Cardiac muscle cell (in vitro differentiated cells and primary cell): ENCODE measurements around the gene RSAD2. TPM values are rescaled to one million over a fixed set of nuclear protein-coding genes. Genes with fewer than 3 reads are reported as not detected.

ENCODE experiments used
- DNase-seq, 2 donors: peaks; one replicate each; pipeline versions ENCODE4 v3.0.0 to v3.0.0-alpha.2; 2010 to 2017; ENCODE audit warnings: low read depth in 1 of 2, low spot score in 1 of 2
- H3K27ac ChIP-seq: fragments of 200-600 bp; sonication (generic); 2 replicates; pipeline ENCODE4 v1.5.1; 2016
- H3K27me3 ChIP-seq: fragments of 200-600 bp; sonication (generic); 2 replicates; pipeline ENCODE4 v1.6.0; 2016; ENCODE audit warnings: control low read depth
- H3K36me3 ChIP-seq: fragments of 200-600 bp; sonication (generic); 2 replicates; pipeline ENCODE4 v1.5.1; 2016; ENCODE audit warnings: control low read depth
- H3K4me1 ChIP-seq: fragments of 200-600 bp; sonication (generic); 2 replicates; pipeline ENCODE4 v1.8.1; 2017; ENCODE audit warnings: low read depth, mild to moderate bottlenecking, mixed run types
- H3K4me3 ChIP-seq: fragments of 200-600 bp; sonication (generic); 2 replicates; pipeline ENCODE4 v1.5.1; 2016; ENCODE audit warnings: mild to moderate bottlenecking
- H3K9me3 ChIP-seq: fragments of 200-600 bp; sonication (generic); 2 replicates; pipeline ENCODE4 v1.5.1; 2017; ENCODE audit warnings: low read depth, mild to moderate bottlenecking, control low read depth
- polyA plus RNA-seq: library from polyadenylated mRNA; unstranded; fragments of >200 nt; fragmentation: Nextera tagmentation; extraction: Ambion mirVana; gene quantifications from 2 replicates; pipeline ENCODE4 v1.2.1, GENCODE V29; 2016
- total RNA-seq: library from RNA; depleted of rRNA; stranded (reverse); fragments of >200 nt; gene quantifications from 2 replicates; pipeline ENCODE4 v1.2.3, GENCODE V29; 2016
- TF ChIP-seq, protein P1 (sequence below): IDR thresholded peaks from 2 replicates; pipeline ENCODE4 v1.5.1; 2012; ENCODE audit warnings: low read depth, mild to moderate bottlenecking, low read length

Gene RSAD2
- total and polyA plus RNA-seq, 2 experiments from 2014 or later = 0.12 to 0.65 TPM

GRCh38 chr2:6881516-6881915 is 3.9 kb downstream of the RSAD2 start:
- Histone ChIP-seq H3K27ac (no peak overlapping the region), H3K9me3 (no peaks in the 10 kb centered on the region), H3K36me3 (no peaks in the 10 kb centered on the region), H3K4me3 (no peak overlapping the region), H3K4me1 (no peaks in the 10 kb centered on the region), H3K27me3 (no peaks in the 10 kb centered on the region)
- TF ChIP-seq, protein P1, sequence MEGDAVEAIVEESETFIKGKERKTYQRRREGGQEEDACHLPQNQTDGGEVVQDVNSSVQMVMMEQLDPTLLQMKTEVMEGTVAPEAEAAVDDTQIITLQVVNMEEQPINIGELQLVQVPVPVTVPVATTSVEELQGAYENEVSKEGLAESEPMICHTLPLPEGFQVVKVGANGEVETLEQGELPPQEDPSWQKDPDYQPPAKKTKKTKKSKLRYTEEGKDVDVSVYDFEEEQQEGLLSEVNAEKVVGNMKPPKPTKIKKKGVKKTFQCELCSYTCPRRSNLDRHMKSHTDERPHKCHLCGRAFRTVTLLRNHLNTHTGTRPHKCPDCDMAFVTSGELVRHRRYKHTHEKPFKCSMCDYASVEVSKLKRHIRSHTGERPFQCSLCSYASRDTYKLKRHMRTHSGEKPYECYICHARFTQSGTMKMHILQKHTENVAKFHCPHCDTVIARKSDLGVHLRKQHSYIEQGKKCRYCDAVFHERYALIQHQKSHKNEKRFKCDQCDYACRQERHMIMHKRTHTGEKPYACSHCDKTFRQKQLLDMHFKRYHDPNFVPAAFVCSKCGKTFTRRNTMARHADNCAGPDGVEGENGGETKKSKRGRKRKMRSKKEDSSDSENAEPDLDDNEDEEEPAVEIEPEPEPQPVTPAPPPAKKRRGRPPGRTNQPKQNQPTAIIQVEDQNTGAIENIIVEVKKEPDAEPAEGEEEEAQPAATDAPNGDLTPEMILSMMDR = no peak
- DNase-seq = no peak

DNA sequence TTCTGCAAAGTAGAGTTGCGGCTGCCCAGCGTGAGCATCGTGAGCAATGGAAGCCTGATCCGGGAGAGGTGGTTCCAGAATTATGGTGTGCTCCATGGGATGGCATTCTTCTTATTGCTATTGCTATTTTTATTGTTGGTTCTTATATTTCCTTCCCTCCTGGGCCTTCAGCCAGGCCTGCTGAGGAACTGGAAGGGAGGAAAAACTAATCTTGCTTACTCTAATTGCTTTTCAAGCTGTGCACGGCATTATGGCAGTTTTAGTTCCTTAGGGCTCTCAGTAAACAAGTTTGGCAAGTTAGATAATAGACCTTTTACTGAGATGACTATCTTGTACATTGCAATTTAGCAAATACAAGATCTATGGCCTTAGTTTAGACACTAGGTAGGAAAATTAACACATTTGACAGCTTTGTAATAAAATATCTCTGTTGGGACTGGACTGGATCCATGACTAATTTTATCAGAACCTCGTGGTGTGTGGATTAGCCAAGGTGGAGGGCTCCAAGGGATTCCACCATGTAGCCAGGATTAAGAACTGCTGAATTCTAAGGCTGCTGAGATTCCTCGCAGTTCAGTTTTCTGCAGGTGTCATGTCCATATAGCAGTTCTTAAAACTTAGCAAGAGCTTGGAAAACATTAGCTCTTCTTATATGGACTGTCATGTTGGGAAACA is 6.0 kb downstream of the RSAD2 start:
- Histone ChIP-seq H3K9me3 (no peaks in the 10 kb centered on the region), H3K36me3 (no peaks in the 10 kb centered on the region), H3K4me3 (no peak overlapping the region), H3K27me3 (no peaks in the 10 kb centered on the region), H3K4me1 (no peaks in the 10 kb centered on the region), H3K27ac (no peak overlapping the region)
- TF ChIP-seq, protein P1 = no peak
- no peak for DNase-seq

DNA sequence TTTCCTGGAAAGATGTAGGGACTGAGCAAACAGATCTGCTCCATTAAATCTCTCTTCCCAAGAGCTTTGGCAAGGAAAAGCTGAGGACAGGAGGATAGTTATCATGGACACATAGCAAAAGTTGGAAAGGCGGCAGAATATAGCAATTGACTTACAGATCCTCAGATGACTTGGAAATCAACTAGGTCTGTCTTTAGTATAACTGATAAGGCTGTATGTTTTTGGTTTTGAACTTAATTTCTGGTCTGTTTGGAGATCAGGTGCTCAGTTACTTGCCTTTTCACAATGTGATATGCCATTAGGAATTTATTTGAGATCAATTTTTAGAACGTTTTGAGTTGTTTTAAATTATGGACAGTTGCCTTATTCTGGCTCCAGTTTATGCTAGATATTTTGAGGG is 8.0 kb downstream of the RSAD2 start:
- no peaks in the 10 kb centered on the region for H3K4me1 ChIP-seq
- no peaks in the 10 kb centered on the region for H3K9me3 ChIP-seq

GRCh38 chr2:6885968-6886367 is 8.4 kb downstream of the RSAD2 start:
- DNase-seq = no peak
- Histone ChIP-seq H3K9me3 (no peaks in the 10 kb centered on the region), H3K4me3 (no peak overlapping the region), H3K27ac (no peak overlapping the region), H3K4me1 (no peaks in the 10 kb centered on the region), H3K36me3 (no peaks in the 10 kb centered on the region), H3K27me3 (no peaks in the 10 kb centered on the region)
- TF ChIP-seq, protein P1 = no peak

More for the DNA sequence above, 8.0 kb downstream of the RSAD2 start:
- H3K27ac ChIP-seq = no peak overlapping the region
- H3K27me3 ChIP-seq = no peaks in the 10 kb centered on the region
- no peak for DNase-seq
- no peaks in the 10 kb centered on the region for H3K36me3 ChIP-seq
- TF ChIP-seq, protein P1 = no peak
- H3K4me3 ChIP-seq = no peak overlapping the region

DNA sequence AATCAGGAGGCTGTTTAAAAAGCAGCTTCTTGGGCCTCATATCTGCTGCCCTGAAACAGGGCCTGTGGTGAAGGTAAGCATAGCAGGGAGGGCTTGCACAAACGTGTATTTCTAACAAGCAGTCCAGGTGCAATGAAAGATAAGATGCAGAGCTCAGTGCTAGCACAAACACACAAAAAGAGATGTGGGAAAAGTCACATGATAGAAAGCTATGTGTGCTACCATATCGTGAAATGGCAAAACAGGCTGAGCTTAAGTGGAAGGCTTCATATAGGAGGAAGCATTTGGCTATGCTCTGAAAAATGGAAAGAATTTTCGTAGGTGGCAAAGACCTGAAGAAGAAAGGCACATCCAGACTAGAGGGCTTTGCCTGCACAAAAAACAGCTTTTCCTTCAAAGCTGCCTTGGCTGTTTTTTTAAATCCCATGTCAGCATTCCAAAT is 10.2 kb downstream of the RSAD2 start:
- Histone ChIP-seq H3K27ac (no peak overlapping the region), H3K36me3 (no peaks in the 10 kb centered on the region), H3K27me3 (no peaks in the 10 kb centered on the region), H3K4me3 (no peak overlapping the region), H3K9me3 (no peaks in the 10 kb centered on the region), H3K4me1 (no peaks in the 10 kb centered on the region)
- TF ChIP-seq, protein P1 = no peak
- no peak for DNase-seq
